ENCODE data around the gene ARHGDIG.

ARHGDIG gene

DNA sequence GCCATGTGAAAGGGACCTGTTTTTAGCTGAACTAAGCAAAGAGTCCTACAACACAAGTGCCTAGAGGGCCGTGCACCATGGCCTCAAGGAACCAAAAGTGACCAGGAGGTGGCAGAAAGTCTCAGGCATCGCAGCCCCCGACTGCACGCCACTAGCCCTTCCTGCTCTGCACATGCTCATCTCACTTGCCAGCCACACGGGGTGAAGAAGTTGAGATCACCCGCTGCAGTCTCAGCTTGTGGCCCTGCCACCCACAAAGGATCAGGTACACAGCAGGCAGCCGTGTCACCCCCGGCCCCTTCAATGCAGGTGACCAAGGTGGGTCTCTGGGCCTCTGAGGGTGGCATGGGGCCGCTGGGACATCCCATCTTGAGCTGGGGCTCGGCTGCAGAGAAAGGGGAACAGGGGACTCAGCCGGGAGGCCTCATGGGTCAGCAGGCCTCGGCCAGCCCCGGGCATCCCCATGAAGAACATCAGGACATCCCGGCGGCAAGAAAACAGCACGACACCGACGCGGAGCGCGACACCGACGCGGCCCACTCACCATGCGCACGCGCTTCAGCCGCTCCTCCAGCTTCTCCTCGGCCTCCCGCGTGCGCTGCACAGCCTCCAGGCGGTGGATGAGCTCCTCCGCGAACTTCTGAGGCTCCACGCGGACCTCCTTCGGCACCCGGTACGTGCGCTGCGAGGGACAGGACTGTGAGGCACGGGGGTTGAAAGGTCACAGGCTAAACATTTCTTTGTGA lies 23.5 kb downstream of the ARHGDIG start:
- no peak overlapping the region for H3K4me3 ChIP-seq
- H3K27ac ChIP-seq = no peak overlapping the region
- no peak for DNase-seq (ENCODE audit: low spot score)
- TF ChIP-seq, protein P1, sequence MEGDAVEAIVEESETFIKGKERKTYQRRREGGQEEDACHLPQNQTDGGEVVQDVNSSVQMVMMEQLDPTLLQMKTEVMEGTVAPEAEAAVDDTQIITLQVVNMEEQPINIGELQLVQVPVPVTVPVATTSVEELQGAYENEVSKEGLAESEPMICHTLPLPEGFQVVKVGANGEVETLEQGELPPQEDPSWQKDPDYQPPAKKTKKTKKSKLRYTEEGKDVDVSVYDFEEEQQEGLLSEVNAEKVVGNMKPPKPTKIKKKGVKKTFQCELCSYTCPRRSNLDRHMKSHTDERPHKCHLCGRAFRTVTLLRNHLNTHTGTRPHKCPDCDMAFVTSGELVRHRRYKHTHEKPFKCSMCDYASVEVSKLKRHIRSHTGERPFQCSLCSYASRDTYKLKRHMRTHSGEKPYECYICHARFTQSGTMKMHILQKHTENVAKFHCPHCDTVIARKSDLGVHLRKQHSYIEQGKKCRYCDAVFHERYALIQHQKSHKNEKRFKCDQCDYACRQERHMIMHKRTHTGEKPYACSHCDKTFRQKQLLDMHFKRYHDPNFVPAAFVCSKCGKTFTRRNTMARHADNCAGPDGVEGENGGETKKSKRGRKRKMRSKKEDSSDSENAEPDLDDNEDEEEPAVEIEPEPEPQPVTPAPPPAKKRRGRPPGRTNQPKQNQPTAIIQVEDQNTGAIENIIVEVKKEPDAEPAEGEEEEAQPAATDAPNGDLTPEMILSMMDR (IDR thresholded peaks at IDR 0.05) = no peak

DNA sequence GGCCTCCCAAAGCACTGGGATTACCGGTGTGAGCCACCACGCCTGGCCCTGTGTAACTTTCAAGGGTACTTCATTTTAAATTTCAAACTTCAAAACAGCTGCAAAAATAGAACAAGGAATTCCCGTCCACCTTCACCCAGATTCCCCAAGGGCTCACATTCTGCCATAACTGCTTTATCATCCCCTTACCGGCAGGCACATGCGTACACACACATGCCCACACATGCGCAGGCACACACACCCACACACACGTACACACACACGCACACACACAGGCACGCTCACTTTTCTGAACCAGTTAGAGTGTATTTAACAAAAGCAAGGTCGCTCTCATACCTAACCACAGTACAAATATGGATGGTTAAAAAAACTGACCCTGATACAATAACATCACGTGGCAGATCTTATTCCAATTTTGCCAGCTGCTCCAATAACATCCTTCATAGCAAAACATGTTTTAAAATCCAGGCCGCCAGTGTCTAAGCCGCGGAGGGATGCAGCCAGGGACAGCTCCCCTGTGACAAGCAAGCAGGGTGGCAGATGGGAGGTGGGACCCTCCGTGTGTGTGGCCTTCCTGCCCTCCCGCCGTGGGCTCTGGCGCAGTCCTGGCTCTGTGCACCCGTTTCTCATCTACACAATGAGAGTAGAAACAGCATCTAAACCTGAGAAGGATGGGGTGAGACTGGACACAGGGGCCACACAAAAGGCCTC lies 25.7 kb downstream of the ARHGDIG start:
- H3K4me3 ChIP-seq = no peak overlapping the region
- H3K27ac ChIP-seq = no peak overlapping the region
- no peak for DNase-seq (ENCODE audit: low spot score)
- TF ChIP-seq, protein P1 (IDR thresholded peaks at IDR 0.05) = no peak

DNA sequence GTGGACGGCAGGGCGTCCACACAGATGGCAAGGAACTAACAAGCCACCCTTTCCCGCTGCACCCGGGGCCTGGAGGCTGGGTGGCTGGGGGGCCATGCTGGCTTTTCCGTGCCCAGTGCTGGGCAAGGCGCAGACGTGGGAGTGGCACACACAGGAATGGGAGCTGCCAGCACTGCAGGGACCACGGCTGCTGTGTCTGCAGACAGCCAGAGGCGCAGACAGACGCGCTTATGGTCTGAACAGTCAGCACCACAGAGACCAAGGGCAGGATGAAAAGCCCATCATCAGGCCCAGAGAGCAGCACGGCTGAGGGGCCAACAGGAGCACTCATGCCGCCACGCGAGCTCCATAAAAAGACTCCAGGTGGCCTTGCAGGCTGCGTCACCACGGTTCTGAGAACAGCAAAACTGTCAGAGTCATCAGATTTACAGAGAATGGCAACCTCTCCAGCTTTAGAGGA lies 26.6 kb downstream of the ARHGDIG start:
- Histone ChIP-seq H3K4me3 (no peak overlapping the region), H3K27ac (no peak overlapping the region)
- DNase-seq (ENCODE audit: low spot score) = no peak
- TF ChIP-seq, protein P1 (IDR thresholded peaks at IDR 0.05) = no peak

DNA sequence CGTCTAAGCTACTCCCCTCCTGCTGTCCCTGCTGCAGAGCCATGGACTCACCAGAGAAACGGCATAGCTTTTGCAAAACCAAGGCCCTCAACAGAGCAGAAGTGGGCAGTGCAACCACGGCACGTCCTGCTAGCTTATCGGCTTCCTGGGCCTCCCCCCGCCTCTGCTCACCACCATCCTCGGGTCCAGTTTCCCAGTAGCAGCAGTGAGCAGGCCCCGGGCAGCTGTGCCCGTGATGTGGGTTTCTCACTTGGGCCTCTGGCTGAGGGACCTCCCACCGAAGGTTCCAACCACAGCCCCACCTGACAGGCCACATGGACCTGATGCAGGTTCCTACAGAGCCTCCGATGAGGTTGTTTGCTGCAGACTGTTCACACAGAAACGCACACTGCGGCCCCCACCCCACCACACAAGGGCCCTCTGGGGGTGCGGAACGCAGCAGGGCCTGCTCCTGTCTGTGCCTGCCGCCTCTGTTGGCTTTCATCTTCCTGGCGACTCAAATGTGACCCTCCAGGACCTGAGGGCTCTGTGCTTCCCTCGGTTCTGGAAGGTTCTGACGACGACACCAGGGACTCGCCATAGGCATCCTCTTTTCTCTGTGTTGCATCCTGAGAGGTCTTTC lies 27.4 kb downstream of the ARHGDIG start:
- Histone ChIP-seq H3K27ac (no peak overlapping the region), H3K4me3 (no peak overlapping the region)
- no peak for DNase-seq (ENCODE audit: low spot score)
- TF ChIP-seq, protein P1 (IDR thresholded peaks at IDR 0.05) = no peak

DNA sequence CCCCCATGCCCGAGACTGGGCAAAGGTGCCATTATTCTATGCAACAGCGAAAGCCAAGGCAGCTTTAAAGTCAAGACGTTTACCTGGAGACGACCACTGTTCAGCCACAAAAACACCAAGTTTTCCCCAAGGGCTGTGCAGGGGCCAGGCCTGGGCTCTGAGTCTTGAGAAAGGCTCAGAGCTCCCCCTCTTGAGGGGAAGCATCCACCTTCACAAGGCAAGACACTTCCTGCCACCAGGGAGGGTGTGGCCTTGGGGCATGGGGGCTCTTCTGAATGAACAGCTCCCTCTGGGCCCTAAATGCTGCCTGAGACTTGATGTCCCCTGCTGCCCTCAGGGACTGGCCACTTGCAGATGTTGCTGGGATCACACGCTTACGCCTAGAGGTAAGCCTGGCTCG lies 29.1 kb downstream of the ARHGDIG start:
- DNase-seq (ENCODE audit: low spot score) = no peak
- Histone ChIP-seq H3K4me3 (no peak overlapping the region), H3K27ac (no peak overlapping the region)
- TF ChIP-seq, protein P1 (IDR thresholded peaks at IDR 0.05) = no peak

DNA sequence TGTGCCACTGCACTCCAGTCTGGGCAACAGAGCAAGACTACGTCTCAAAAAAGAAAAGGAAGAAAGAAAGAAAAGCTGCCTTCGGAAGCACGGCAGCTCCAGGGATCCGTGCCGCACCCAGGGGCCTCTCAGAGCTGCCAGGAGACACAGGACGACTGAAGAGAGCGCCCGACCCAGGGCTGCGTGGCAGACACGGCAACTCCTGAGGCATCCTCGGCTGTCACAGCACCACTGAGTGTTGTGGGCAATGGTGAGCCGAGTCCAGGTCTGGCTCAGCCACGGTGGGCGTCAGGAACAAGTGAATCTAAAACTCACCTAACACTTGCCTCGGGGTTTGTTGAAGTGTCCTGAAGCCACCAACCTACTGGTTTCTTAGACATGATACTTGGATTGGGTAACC lies 31.3 kb downstream of the ARHGDIG start:
- no peak for DNase-seq (ENCODE audit: low spot score)

More for the DNA sequence above, 31.3 kb downstream of the ARHGDIG start:
- TF ChIP-seq, protein P1 (IDR thresholded peaks at IDR 0.05) = no peak
- Histone ChIP-seq H3K27ac (no peak overlapping the region), H3K4me3 (no peak overlapping the region)

Measured in coronary artery (tissue), 2 donors.